ENCODE measurements around the gene ADGRL3. TPM values are rescaled to one million over a fixed set of nuclear protein-coding genes. Genes with fewer than 3 reads are reported as not detected.

The ADGRL3 gene
- total and polyA plus RNA-seq, 5 donors from 2014 or later, result not detected

GRCh38 chr4:61407642-61408618 is 207.8 kb downstream of the ADGRL3 start:
- no peaks in the 10 kb centered on the region for H3K4me1 ChIP-seq (ENCODE audit: control insufficient read depth, insufficient read depth, low read length, poor library complexity, severe bottlenecking)
- ATAC-seq (ENCODE audit: low read depth in 2 of 2), result no peak
- H3K27me3 ChIP-seq (ENCODE audit: control insufficient read depth, insufficient read depth, low read length), result no peaks in the 10 kb centered on the region
- Mint-ChIP-seq H3K9me3 (peaks cover 0 to 4% (median 0%) of the 10 kb centered on the region in 7 donors), H3K27ac (no peak overlapping the region), H3K36me3 (no peaks in the 10 kb centered on the region), H3K4me3 (no peak overlapping the region), H3K4me1 (no peaks in the 10 kb centered on the region), H3K27me3 (no peaks in the 10 kb centered on the region)
- H3K9me3 ChIP-seq (ENCODE audit: control insufficient read depth in 2 of 2, low read length in 2 of 2), result no peaks in the 10 kb centered on the region
- H3K27ac ChIP-seq (ENCODE audit: insufficient read depth, low read length, poor library complexity, severe bottlenecking), result no peak overlapping the region
- no peak for DNase-seq
- H3K4me3 ChIP-seq (ENCODE audit: low read depth, low read length), result no peak overlapping the region
- no peaks in the 10 kb centered on the region for H3K36me3 ChIP-seq (ENCODE audit: control insufficient read depth, insufficient read depth, low read length)

GRCh38 chr4:61408861-61409260 is 208.7 kb downstream of the ADGRL3 start:
- Histone ChIP-seq H3K27ac (ENCODE audit: insufficient read depth, low read length, poor library complexity, severe bottlenecking) (no peak overlapping the region), H3K36me3 (ENCODE audit: control insufficient read depth, insufficient read depth, low read length) (no peaks in the 10 kb centered on the region), H3K4me1 (ENCODE audit: control insufficient read depth, insufficient read depth, low read length, poor library complexity, severe bottlenecking) (no peaks in the 10 kb centered on the region), H3K4me3 (ENCODE audit: low read depth, low read length) (no peak overlapping the region), H3K9me3 (ENCODE audit: control insufficient read depth in 2 of 2, low read length in 2 of 2) (peaks cover 0 to 1% of the 10 kb centered on the region in 2 experiments), H3K27me3 (ENCODE audit: control insufficient read depth, insufficient read depth, low read length) (no peaks in the 10 kb centered on the region)
- no peak for ATAC-seq (ENCODE audit: low read depth in 2 of 2)
- Mint-ChIP-seq H3K4me3 (no peak overlapping the region), H3K4me1 (no peaks in the 10 kb centered on the region), H3K27ac (no peak overlapping the region), H3K36me3 (no peaks in the 10 kb centered on the region), H3K27me3 (no peaks in the 10 kb centered on the region), H3K9me3 (peaks cover 0 to 4% (median 0%) of the 10 kb centered on the region in 7 donors)
- DNase-seq, result no peak

GRCh38 chr4:61411241-61411640 is 211.1 kb downstream of the ADGRL3 start:
- no peak overlapping the region for H3K27ac Mint-ChIP-seq
- ATAC-seq (ENCODE audit: low read depth in 2 of 2) (no peak), DNase-seq (no peak)
- Histone ChIP-seq H3K9me3 (ENCODE audit: control insufficient read depth in 2 of 2, low read length in 2 of 2) (peaks cover 0 to 4% of the 10 kb centered on the region in 2 experiments), H3K36me3 (ENCODE audit: control insufficient read depth, insufficient read depth, low read length) (no peaks in the 10 kb centered on the region), H3K4me1 (ENCODE audit: control insufficient read depth, insufficient read depth, low read length, poor library complexity, severe bottlenecking) (no peaks in the 10 kb centered on the region), H3K4me3 (ENCODE audit: low read depth, low read length) (no peak overlapping the region), H3K27me3 (ENCODE audit: control insufficient read depth, insufficient read depth, low read length) (no peaks in the 10 kb centered on the region), H3K27ac (ENCODE audit: insufficient read depth, low read length, poor library complexity, severe bottlenecking) (no peak overlapping the region)
- peaks cover 0 to 9% (median 0%) of the 10 kb centered on the region in 7 donors for H3K9me3 Mint-ChIP-seq
- H3K4me1 Mint-ChIP-seq, result no peaks in the 10 kb centered on the region
- H3K27me3 Mint-ChIP-seq, result no peaks in the 10 kb centered on the region
- H3K4me3 Mint-ChIP-seq, result no peak overlapping the region
- H3K36me3 Mint-ChIP-seq, result no peaks in the 10 kb centered on the region

DNA sequence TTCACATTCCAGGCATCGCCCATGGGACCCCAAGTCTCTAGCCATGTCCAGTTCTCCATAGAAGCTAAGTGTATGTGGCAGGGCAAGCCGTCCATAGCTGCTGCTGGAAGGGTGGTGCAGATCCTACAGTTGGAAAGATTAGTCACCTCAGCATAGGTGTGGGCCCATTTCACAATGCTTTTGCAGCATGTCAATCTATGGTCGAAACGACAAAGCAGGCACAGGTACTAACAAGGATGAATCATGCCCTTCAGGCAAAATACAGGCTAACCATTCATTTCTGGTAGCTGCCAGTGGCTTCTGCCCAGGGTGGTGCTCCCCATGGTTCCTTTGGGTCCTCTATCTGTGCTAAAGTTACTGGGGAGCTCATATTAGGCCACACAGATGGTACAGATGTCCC is 225.2 kb downstream of the ADGRL3 start:
- Mint-ChIP-seq H3K36me3 (no peaks in the 10 kb centered on the region), H3K27me3 (no peaks in the 10 kb centered on the region), H3K4me3 (no peak overlapping the region), H3K27ac (no peak overlapping the region), H3K9me3 (peaks cover 0 to 24% (median 14%) of the 10 kb centered on the region in 7 donors), H3K4me1 (no peaks in the 10 kb centered on the region)
- H3K27ac ChIP-seq (ENCODE audit: insufficient read depth, low read length, poor library complexity, severe bottlenecking), result no peak overlapping the region
- no peaks in the 10 kb centered on the region for H3K4me1 ChIP-seq (ENCODE audit: control insufficient read depth, insufficient read depth, low read length, poor library complexity, severe bottlenecking)
- no peaks in the 10 kb centered on the region for H3K27me3 ChIP-seq (ENCODE audit: control insufficient read depth, insufficient read depth, low read length)
- ATAC-seq (ENCODE audit: low read depth in 2 of 2) (no peak), DNase-seq (no peak)
- no peaks in the 10 kb centered on the region for H3K36me3 ChIP-seq (ENCODE audit: control insufficient read depth, insufficient read depth, low read length)
- H3K9me3 ChIP-seq (ENCODE audit: control insufficient read depth in 2 of 2, low read length in 2 of 2), result peaks cover 0 to 20% of the 10 kb centered on the region in 2 experiments
- no peak overlapping the region for H3K4me3 ChIP-seq (ENCODE audit: low read depth, low read length)

DNA sequence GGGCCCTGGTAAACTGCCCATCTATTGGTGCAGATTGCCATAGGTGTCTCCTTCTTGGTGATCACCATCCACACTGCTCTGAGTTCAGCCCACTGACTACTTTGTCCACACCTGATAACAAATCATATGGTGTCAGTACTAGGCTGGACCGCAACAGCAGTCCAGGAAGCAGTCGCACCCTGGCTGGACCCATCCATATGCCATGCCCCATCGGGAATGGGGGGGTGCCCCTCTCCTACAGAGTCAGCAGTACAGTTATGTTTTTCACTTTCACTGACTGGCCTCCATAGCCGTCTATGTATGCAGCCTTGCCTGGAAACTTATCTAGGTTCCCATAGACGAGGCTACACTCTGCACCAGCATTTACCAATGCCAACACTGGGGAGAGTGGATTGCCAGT is 226.1 kb downstream of the ADGRL3 start:
- H3K9me3 Mint-ChIP-seq, result peaks cover 0 to 25% (median 11%) of the 10 kb centered on the region in 7 donors
- Histone ChIP-seq H3K27ac (ENCODE audit: insufficient read depth, low read length, poor library complexity, severe bottlenecking) (no peak overlapping the region), H3K4me1 (ENCODE audit: control insufficient read depth, insufficient read depth, low read length, poor library complexity, severe bottlenecking) (no peaks in the 10 kb centered on the region), H3K27me3 (ENCODE audit: control insufficient read depth, insufficient read depth, low read length) (no peaks in the 10 kb centered on the region), H3K4me3 (ENCODE audit: low read depth, low read length) (no peak overlapping the region), H3K9me3 (ENCODE audit: control insufficient read depth in 2 of 2, low read length in 2 of 2) (peaks cover 5 to 20% of the 10 kb centered on the region in 2 experiments), H3K36me3 (ENCODE audit: control insufficient read depth, insufficient read depth, low read length) (no peaks in the 10 kb centered on the region)
- DNase-seq, result no peak
- ATAC-seq (ENCODE audit: low read depth in 2 of 2), result no peak
- no peaks in the 10 kb centered on the region for H3K27me3 Mint-ChIP-seq
- H3K4me3 Mint-ChIP-seq, result no peak overlapping the region
- no peaks in the 10 kb centered on the region for H3K36me3 Mint-ChIP-seq
- no peak overlapping the region for H3K27ac Mint-ChIP-seq
- H3K4me1 Mint-ChIP-seq, result no peaks in the 10 kb centered on the region

GRCh38 chr4:61427099-61427817 is 227.1 kb downstream of the ADGRL3 start:
- Histone ChIP-seq H3K36me3 (ENCODE audit: control insufficient read depth, insufficient read depth, low read length) (no peaks in the 10 kb centered on the region), H3K9me3 (ENCODE audit: control insufficient read depth in 2 of 2, low read length in 2 of 2) (peaks cover 5 to 20% of the 10 kb centered on the region in 2 experiments), H3K27ac (ENCODE audit: insufficient read depth, low read length, poor library complexity, severe bottlenecking) (no peak overlapping the region), H3K27me3 (ENCODE audit: control insufficient read depth, insufficient read depth, low read length) (no peaks in the 10 kb centered on the region), H3K4me3 (ENCODE audit: low read depth, low read length) (no peak overlapping the region), H3K4me1 (ENCODE audit: control insufficient read depth, insufficient read depth, low read length, poor library complexity, severe bottlenecking) (no peaks in the 10 kb centered on the region)
- no peaks in the 10 kb centered on the region for H3K36me3 Mint-ChIP-seq
- no peak overlapping the region for H3K4me3 Mint-ChIP-seq
- no peak overlapping the region for H3K27ac Mint-ChIP-seq
- no peaks in the 10 kb centered on the region for H3K4me1 Mint-ChIP-seq
- DNase-seq (no peak), ATAC-seq (ENCODE audit: low read depth in 2 of 2) (no peak)
- H3K9me3 Mint-ChIP-seq, result peaks cover 0 to 31% (median 11%) of the 10 kb centered on the region in 7 donors
- no peaks in the 10 kb centered on the region for H3K27me3 Mint-ChIP-seq

DNA sequence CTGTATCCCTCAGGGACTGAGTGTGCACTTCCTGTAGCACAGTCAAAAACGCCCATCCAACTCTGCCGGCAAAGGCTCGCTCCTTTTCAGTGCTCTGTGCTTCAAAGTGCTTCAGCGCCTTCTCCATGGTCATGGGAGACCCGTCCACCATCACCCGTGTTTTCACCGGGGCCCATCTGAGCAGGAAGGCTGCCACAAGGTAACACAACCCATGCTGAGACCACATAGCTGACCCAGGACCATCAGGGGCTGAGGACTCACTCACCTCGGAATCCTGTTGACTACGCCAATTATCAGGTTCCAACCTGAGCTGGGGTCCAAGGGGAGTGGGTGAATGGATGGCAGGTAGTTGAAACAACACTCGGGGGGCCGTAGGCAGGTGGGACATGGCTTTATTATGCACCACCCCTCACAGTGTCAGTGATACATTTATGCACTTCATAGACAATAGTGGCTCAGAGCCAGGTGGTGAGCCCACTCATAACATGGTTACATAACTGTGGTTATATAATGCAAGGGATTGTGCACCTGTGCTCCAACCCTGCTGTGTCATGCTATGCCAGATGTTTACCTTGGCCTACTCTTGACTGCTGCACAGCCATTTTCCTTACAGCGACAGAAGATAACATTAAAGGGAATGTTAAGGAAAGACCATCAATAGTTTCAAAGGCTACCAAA is 227.8 kb downstream of the ADGRL3 start:
- no peak overlapping the region for H3K27ac ChIP-seq (ENCODE audit: insufficient read depth, low read length, poor library complexity, severe bottlenecking)
- Mint-ChIP-seq H3K36me3 (no peaks in the 10 kb centered on the region), H3K4me3 (no peak overlapping the region), H3K27ac (no peak overlapping the region), H3K4me1 (no peaks in the 10 kb centered on the region), H3K27me3 (no peaks in the 10 kb centered on the region), H3K9me3 (peaks cover 0 to 28% (median 11%) of the 10 kb centered on the region in 7 donors)
- ATAC-seq (ENCODE audit: low read depth in 2 of 2), result no peak
- peaks cover 5 to 20% of the 10 kb centered on the region in 2 experiments for H3K9me3 ChIP-seq (ENCODE audit: control insufficient read depth in 2 of 2, low read length in 2 of 2)
- no peaks in the 10 kb centered on the region for H3K4me1 ChIP-seq (ENCODE audit: control insufficient read depth, insufficient read depth, low read length, poor library complexity, severe bottlenecking)
- no peak overlapping the region for H3K4me3 ChIP-seq (ENCODE audit: low read depth, low read length)
- H3K36me3 ChIP-seq (ENCODE audit: control insufficient read depth, insufficient read depth, low read length), result no peaks in the 10 kb centered on the region
- no peaks in the 10 kb centered on the region for H3K27me3 ChIP-seq (ENCODE audit: control insufficient read depth, insufficient read depth, low read length)
- no peak for DNase-seq
